Measurements from ENCODE around the gene TMEM151B.
A peak's percentile ranks its signal among the peaks of the same experiment; 100 is the strongest.

TMEM151B gene

GRCh38 chr6:44243345-44243744 is 26.9 kb upstream of the TMEM151B start:
- peaks cover 14% of the 10 kb centered on the region for H3K36me3 ChIP-seq
- peak; percentile 91 for DNase-seq

GRCh38 chr6:44245391-44245911 is 24.8 kb upstream of the TMEM151B start:
- Histone ChIP-seq H3K27me3 (ENCODE audit: insufficient read depth, low read depth, severe bottlenecking) (no peaks in the 10 kb centered on the region), H3K27ac (peak overlapping the region; percentile 91), H3K36me3 (peaks cover 35% of the 10 kb centered on the region), H3K4me3 (ENCODE audit: low read depth, low read length) (peak overlapping the region; percentile 91), H3K9me3 (ENCODE audit: severe bottlenecking) (no peaks in the 10 kb centered on the region)
- DNase-seq: peak; percentile 13
- TF ChIP-seq CTCF (IDR thresholded peaks at IDR 0.05; ENCODE audit: low read depth, low read length): no peak

More at GRCh38 chr6:44243345-44243744, 26.9 kb upstream of the TMEM151B start:
- Histone ChIP-seq H3K27me3 (ENCODE audit: insufficient read depth, low read depth, severe bottlenecking) (no peaks in the 10 kb centered on the region), H3K27ac (peak overlapping the region; percentile 78), H3K9me3 (ENCODE audit: severe bottlenecking) (no peaks in the 10 kb centered on the region), H3K4me3 (ENCODE audit: low read depth, low read length) (no peak overlapping the region)
- TF ChIP-seq CTCF (IDR thresholded peaks at IDR 0.05; ENCODE audit: low read depth, low read length): no peak

- peak; percentile 98 for DNase-seq
- Histone ChIP-seq H3K27ac (peak overlapping the region; percentile 91), H3K27me3 (ENCODE audit: insufficient read depth, low read depth, severe bottlenecking) (no peaks in the 10 kb centered on the region), H3K4me3 (ENCODE audit: low read depth, low read length) (peak overlapping the region; percentile 91), H3K9me3 (ENCODE audit: severe bottlenecking) (no peaks in the 10 kb centered on the region), H3K36me3 (peaks cover 42% of the 10 kb centered on the region)
- TF ChIP-seq CTCF (IDR thresholded peaks at IDR 0.05; ENCODE audit: low read depth, low read length): peak; percentile 63
Observed at GRCh38 chr6:44245912-44246662, 24.2 kb upstream of the TMEM151B start.

GRCh38 chr6:44246663-44247337 is 23.4 kb upstream of the TMEM151B start, which contains the start of gene HSP90AB1:
TSS of gene HSP90AB1 (plus strand) at chr6:44247101. CDS start at chr6:44248630, 1,529 bp downstream.
- Histone ChIP-seq H3K4me3 (ENCODE audit: low read depth, low read length) (peak within 1 kb of the TSS; percentile 91), H3K27ac (peak within 1 kb of the TSS; percentile 91)
- no peak for TF ChIP-seq CTCF (IDR thresholded peaks at IDR 0.05; ENCODE audit: low read depth, low read length)

GRCh38 chr6:44247338-44248302 is 22.6 kb upstream of the TMEM151B start:
- TF ChIP-seq CTCF (IDR thresholded peaks at IDR 0.05; ENCODE audit: low read depth, low read length): no peak
- DNase-seq: peak; percentile 76
- Histone ChIP-seq H3K36me3 (peaks cover 57% of the 10 kb centered on the region), H3K27ac (peak overlapping the region; percentile 91), H3K4me3 (ENCODE audit: low read depth, low read length) (peak overlapping the region; percentile 91), H3K27me3 (ENCODE audit: insufficient read depth, low read depth, severe bottlenecking) (no peaks in the 10 kb centered on the region), H3K9me3 (ENCODE audit: severe bottlenecking) (no peaks in the 10 kb centered on the region)

More at GRCh38 chr6:44246663-44247337, 23.4 kb upstream of the TMEM151B start, which contains the start of gene HSP90AB1:
- Histone ChIP-seq H3K36me3 (peaks cover 49% of the 10 kb centered on the region), H3K9me3 (ENCODE audit: severe bottlenecking) (no peaks in the 10 kb centered on the region), H3K27me3 (ENCODE audit: insufficient read depth, low read depth, severe bottlenecking) (no peaks in the 10 kb centered on the region)
- peak; percentile 100 for DNase-seq
